Endothelial cell of umbilical vein (primary cell): ENCODE measurements around the gene GNB1L. TPM values are rescaled to one million over a fixed set of nuclear protein-coding genes. Genes with fewer than 3 reads are reported as not detected.

Experiments
- BruUV-seq: library from RNA; stranded (reverse); fragments of 400-500 nt; replicated peaks from 2 replicates; lab custom pipeline; 2021; lab: Mats Ljungman, UMichigan
- CTCF ChIA-PET: fragments of 300-600, 350-600 bp; sonication (Branson Sonifier 250); formaldehyde crosslinking; loops from one replicate; lab custom pipeline; 2021; ENCODE audit warnings: antibody characterized with exemption, inconsistent platforms; lab: Charles Lee
- POLR2A ChIA-PET: fragments of 300-600, 350-600 bp; sonication (Branson Sonifier 250); formaldehyde crosslinking; loops from one replicate; lab custom pipeline; 2021; ENCODE audit warnings: antibody characterized with exemption, inconsistent platforms; lab: Charles Lee
- DNase-seq: peaks from one replicate; pipeline ENCODE4 v3.0.0-alpha.2; 2011; ENCODE audit warnings: low read depth, low spot score
- FAIRE-seq: peaks from 2 replicates; lab custom pipeline; 2011; peaks lifted over from hg19 to GRCh38; lab: Jason Lieb, UNC
- H2AFZ ChIP-seq: 2 replicates; pipeline ENCODE4 v1.6.0; 2012; ENCODE audit warnings: low read depth, low read length, control low read depth, inconsistent platforms
- H3K27ac ChIP-seq: 2 replicates; pipeline ENCODE4 v1.5.1; 2011; ENCODE audit warnings: low read depth, mild to moderate bottlenecking, control low read depth, low read length, moderate library complexity; ENCODE audit not compliant: insufficient read depth
- H3K27me3 ChIP-seq, 2 experiments: 2 replicates each; pipeline versions ENCODE4 v1.6.0 to v1.6.1; 2011; ENCODE audit warnings: low read length in 2 of 2, mixed read lengths in 1 of 2; ENCODE audit not compliant: control insufficient read depth in 2 of 2, insufficient read depth in 2 of 2
- H3K36me3 ChIP-seq, 2 experiments: 2 replicates in 1 of 2; 3 replicates in 1 of 2; pipeline ENCODE4 v1.5.1; 2011; ENCODE audit warnings: low read length in 2 of 2, mild to moderate bottlenecking in 1 of 2, moderate library complexity in 1 of 2; ENCODE audit not compliant: control insufficient read depth in 2 of 2, insufficient read depth in 2 of 2; ENCODE audit errors: extremely low read depth in 1 of 2
- H3K4me1 ChIP-seq: 3 replicates; pipeline ENCODE4 v1.5.1; 2011; ENCODE audit warnings: mild to moderate bottlenecking, low read length; ENCODE audit not compliant: control insufficient read depth, insufficient read depth; ENCODE audit errors: extremely low read depth
- H3K4me2 ChIP-seq: 2 replicates; pipeline ENCODE4 v1.6.1; 2011; ENCODE audit warnings: low read length, control low read depth, mixed read lengths; ENCODE audit not compliant: insufficient read depth
- H3K4me3 ChIP-seq, 3 experiments: fragments of 200-600 bp in 1 of 3; sonication (generic), shearing (Covaris generic) in 1 of 3; replicated peaks in 1 of 3; 2 replicates each; pipeline ENCODE4 v1.5.1; 2011 to 2016; ENCODE audit warnings: control low read depth in 3 of 3, low read length in 3 of 3, mild to moderate bottlenecking in 2 of 3, inconsistent platforms in 1 of 3, low read depth in 1 of 3, moderate library complexity in 1 of 3; ENCODE audit not compliant: insufficient read depth in 1 of 3
- H3K79me2 ChIP-seq: 2 replicates; pipeline ENCODE4 v1.6.0; 2012; ENCODE audit warnings: low read length, inconsistent platforms; ENCODE audit not compliant: control insufficient read depth, insufficient read depth
- H3K9ac ChIP-seq: replicated peaks from 2 replicates; pipeline ENCODE3; 2011; ENCODE audit warnings: low read length, control low read depth; ENCODE audit not compliant: insufficient read depth; ENCODE audit errors: extremely low read depth
- H3K9me1 ChIP-seq: replicated peaks from 3 replicates; pipeline ENCODE4 v1.6.0; 2011; ENCODE audit warnings: mild to moderate bottlenecking, low read length; ENCODE audit not compliant: control insufficient read depth, insufficient read depth; ENCODE audit errors: extremely low read depth
- H3K9me3 ChIP-seq: replicated peaks from 2 replicates; pipeline ENCODE4 v1.5.1; 2012; ENCODE audit warnings: low read length, inconsistent platforms; ENCODE audit not compliant: control insufficient read depth, insufficient read depth
- H4K20me1 ChIP-seq: replicated peaks from 2 replicates; pipeline ENCODE3; 2011; ENCODE audit warnings: mild to moderate bottlenecking, low read length; ENCODE audit not compliant: control insufficient read depth, insufficient read depth; ENCODE audit errors: extremely low read depth
- EZH2 ChIP-seq: IDR thresholded peaks from 2 replicates; pipeline ENCODE4 v1.6.1; 2012; ENCODE audit warnings: borderline replicate concordance, low read depth, mild to moderate bottlenecking, moderate library complexity, low read length, inconsistent platforms; ENCODE audit not compliant: severe bottlenecking
- GATA2 ChIP-seq: IDR thresholded peaks from 2 replicates; pipeline ENCODE4 v1.7.0; 2011; ENCODE audit warnings: low read depth, mild to moderate bottlenecking, moderate library complexity, mixed read lengths, low read length; ENCODE audit not compliant: insufficient read length, insufficient read depth
- MAX ChIP-seq: IDR thresholded peaks from 2 replicates; pipeline ENCODE4 v1.6.1; 2011; ENCODE audit not compliant: insufficient read depth, insufficient read length
- MYC ChIP-seq: IDR thresholded peaks from one replicate; pipeline ENCODE4 v1.6.1; 2011; ENCODE audit warnings: mild to moderate bottlenecking, low read depth, low read length
- POLR2A ChIP-seq: IDR thresholded peaks from 2 replicates; pipeline ENCODE4 v1.6.1; 2012; ENCODE audit warnings: low read depth, mild to moderate bottlenecking, control low read depth, low read length
- POLR2AphosphoS5 ChIP-seq: IDR thresholded peaks from 2 replicates; pipeline ENCODE4 v1.6.1; 2012; ENCODE audit warnings: low read depth, mild to moderate bottlenecking, control low read depth, low read length, moderate library complexity; ENCODE audit not compliant: insufficient read depth
- dilution Hi-C: fragments of 300-500 bp; cut with MboI; formaldehyde crosslinking; loops from one replicate; pipeline ENCODE4 v1.15.0; 2019; ENCODE audit warnings: low sequenced_read_pairs; ENCODE audit not compliant: extremely low pct_ligation_motif_present
- intact Hi-C: fragments of 100-400 bp; cut with micrococcal nuclease; formaldehyde crosslinking; loops from one replicate; pipeline ENCODE4 v1.10.0; 2022
- polyA plus RNA-seq, 4 experiments: library from polyadenylated mRNA; depleted of rRNA in 3 of 4; stranded (reverse) in 3 of 4; unstranded in 1 of 4; fragments of >200 nt; gene quantifications; 2 replicates each; pipeline versions ENCODE4 v1.2.1 to v1.2.3, GENCODE V29; 2011 to 2012; ENCODE audit warnings: missing spikeins in 1 of 4
- total RNA-seq: library from RNA; stranded (reverse); gene quantifications from 2 replicates; pipeline ENCODE4 v1.2.3, GENCODE V29; 2021
- TF ChIP-seq, protein P1 (sequence below), 2 donors: IDR thresholded peaks; 1 replicate in 1 of 2; 2 replicates in 1 of 2; pipeline ENCODE4 v1.5.1; 2011; ENCODE audit warnings: low read length in 2 of 2, mild to moderate bottlenecking in 2 of 2, moderate library complexity in 2 of 2, control low read depth in 1 of 2, inconsistent platforms in 1 of 2, low read depth in 1 of 2; ENCODE audit not compliant: insufficient read depth in 1 of 2; ENCODE audit errors: extremely low read depth in 1 of 2

The GNB1L gene
- total and polyA plus RNA-seq, 2 donors (not counting 3 experiments of a cell fraction or from before 2014, with no cell fraction given): 5.4 to 5.9 TPM

DNA sequence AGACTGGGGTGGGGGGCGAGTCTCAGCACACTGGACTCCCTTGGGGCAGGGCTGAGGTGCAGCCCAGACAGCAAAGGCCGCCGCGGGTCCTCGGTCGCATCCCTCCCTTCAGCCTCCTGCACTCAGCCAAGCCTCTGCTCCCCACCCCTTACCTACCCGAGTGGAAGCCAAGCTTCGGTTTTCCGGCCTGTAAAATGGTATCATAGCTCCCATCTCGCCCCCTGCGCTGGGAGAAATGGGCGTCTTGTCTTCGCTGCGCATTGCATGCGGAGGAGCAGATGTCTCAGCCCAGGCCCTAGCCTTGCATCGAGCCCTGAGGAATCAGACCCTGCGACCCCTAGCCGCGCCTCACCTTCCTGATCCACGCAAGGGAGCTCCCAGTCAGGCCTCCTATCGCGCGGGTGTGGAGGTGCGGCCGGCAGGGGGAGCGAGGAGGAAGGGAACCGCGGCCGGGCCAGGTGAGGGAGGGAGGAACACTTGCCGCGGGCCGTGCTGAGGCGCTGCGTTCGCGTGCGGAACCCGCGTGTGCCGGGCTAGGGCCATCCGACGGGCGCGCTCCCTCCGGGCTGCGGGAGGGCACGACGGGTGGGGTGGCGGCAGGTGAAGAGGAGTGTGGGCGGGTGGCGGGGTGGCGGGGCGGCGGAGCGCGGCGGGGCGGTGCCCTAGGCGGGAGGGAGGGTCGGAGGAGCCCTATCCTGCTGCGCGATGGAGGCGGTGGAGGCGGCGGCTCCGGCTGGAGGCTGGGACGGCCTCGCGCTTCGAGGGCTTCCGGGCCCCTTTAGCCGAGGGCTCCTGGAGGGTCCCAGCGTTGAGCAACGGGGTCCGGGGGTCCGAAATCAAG, 98.2 kb downstream of the GNB1L start:
- Histone ChIP-seq H3K9me3 (no peaks in the 10 kb centered on the region), H3K79me2 (peaks cover 3% of the 10 kb centered on the region), H3K9me1 (no peaks in the 10 kb centered on the region), H3K27me3 (peaks cover 29 to 60% of the 10 kb centered on the region in 2 experiments), H4K20me1 (no peaks in the 10 kb centered on the region), H3K9ac (no peak overlapping the region), H3K4me2 (no peak overlapping the region), H3K4me1 (peaks cover 9% of the 10 kb centered on the region), H3K36me3 (no peaks in the 10 kb centered on the region), H2AFZ (no peak overlapping the region), H3K4me3 (no peak overlapping the region), H3K27ac (no peak overlapping the region)
- FAIRE-seq: no peak
- CTCF ChIA-PET: interaction anchor here (0.6 to 5.6 kb wide), 16 partner anchors 9 to 191 kb away, joined by 3 to 73 read pairs (median 5); no protein-coding TSS in a partner anchor
- TF ChIP-seq EZH2 (no peak), MAX (no peak), POLR2A (no peak), MYC (no peak), GATA2 (no peak), POLR2AphosphoS5 (no peak)
- TF ChIP-seq, protein P1, sequence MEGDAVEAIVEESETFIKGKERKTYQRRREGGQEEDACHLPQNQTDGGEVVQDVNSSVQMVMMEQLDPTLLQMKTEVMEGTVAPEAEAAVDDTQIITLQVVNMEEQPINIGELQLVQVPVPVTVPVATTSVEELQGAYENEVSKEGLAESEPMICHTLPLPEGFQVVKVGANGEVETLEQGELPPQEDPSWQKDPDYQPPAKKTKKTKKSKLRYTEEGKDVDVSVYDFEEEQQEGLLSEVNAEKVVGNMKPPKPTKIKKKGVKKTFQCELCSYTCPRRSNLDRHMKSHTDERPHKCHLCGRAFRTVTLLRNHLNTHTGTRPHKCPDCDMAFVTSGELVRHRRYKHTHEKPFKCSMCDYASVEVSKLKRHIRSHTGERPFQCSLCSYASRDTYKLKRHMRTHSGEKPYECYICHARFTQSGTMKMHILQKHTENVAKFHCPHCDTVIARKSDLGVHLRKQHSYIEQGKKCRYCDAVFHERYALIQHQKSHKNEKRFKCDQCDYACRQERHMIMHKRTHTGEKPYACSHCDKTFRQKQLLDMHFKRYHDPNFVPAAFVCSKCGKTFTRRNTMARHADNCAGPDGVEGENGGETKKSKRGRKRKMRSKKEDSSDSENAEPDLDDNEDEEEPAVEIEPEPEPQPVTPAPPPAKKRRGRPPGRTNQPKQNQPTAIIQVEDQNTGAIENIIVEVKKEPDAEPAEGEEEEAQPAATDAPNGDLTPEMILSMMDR (IDR thresholded peaks at IDR 0.05; ENCODE audit: extremely low read depth in 1 of 2, insufficient read depth in 1 of 2, low read depth in 1 of 2, low read length in 2 of 2): peak; percentile 26 to 56
- no TSS peak for BruUV-seq
- dilution Hi-C loops: no loop called here
- DNase-seq: peak; percentile 26
- POLR2A ChIA-PET: no interaction called here
- intact Hi-C loops: loop anchor here (5.0 kb wide), 1 partner anchor 96 kb away; the partner anchor contains the start of genes GNB1L and RTL10
